Pancreas (tissue), 10 donors: ENCODE data around the gene PDGFC. TPM values are rescaled to one million over a fixed set of nuclear protein-coding genes. Genes with fewer than 3 reads are reported as not detected.

Experiments
- ATAC-seq, 4 donors: fragments of 200-7000 bp; cut with Tn5 transposase; one replicate each; pipeline versions ENCODE4 v1.8.0 to v1.9.1; 2020; ENCODE audit warnings: mild to moderate bottlenecking in 4 of 4, moderate library complexity in 4 of 4
- DNase-seq, 6 donors: peaks; one replicate each; pipeline ENCODE4 v3.0.0-alpha.2; 2020
- FAIRE-seq: peaks from 2 replicates; lab custom pipeline; 2012; peaks lifted over from hg19 to GRCh38; lab: Jason Lieb, UNC
- H3K27ac ChIP-seq, 4 donors: fragments of 200-600 bp; sonication (generic); 1 replicate in 3 of 4; 2 replicates in 1 of 4; pipeline versions ENCODE4 v1.5.0 to v1.8.0; 2020
- H3K27me3 ChIP-seq, 4 donors: fragments of 200-600 bp; one replicate each; pipeline ENCODE4 v1.8.0; 2021
- H3K36me3 ChIP-seq, 3 donors: fragments of 200-600 bp; sonication (generic) in 1 of 3; one replicate each; pipeline versions ENCODE4 v1.5.0 to v1.8.0; 2020 to 2021
- H3K4me1 ChIP-seq, 3 donors: fragments of 200-600 bp; one replicate each; pipeline ENCODE4 v1.8.0; 2021
- H3K4me3 ChIP-seq, 4 donors: fragments of 200-600 bp; sonication (generic) in 2 of 4; one replicate each; pipeline versions ENCODE4 v1.5.0 to v1.8.0; 2020 to 2021
- H3K9me3 ChIP-seq, 4 donors: fragments of 200-600 bp; one replicate each; pipeline ENCODE4 v1.8.0; 2021
- WGBS, 2 donors: extraction: QIAGEN DNeasy Blood & Tissue Kit; methylation state at CpG; one replicate each; pipeline ENCODE4 v1.1.7; 2013; 5-methylcytosine and 5-hydroxymethylcytosine counted together
- intact Hi-C, 3 donors: fragments of 100-400 bp; cut with DNase I; formaldehyde crosslinking; loops; one replicate each; pipeline versions ENCODE4 v1.11.1 to v1.14.2; 2022
- polyA plus RNA-seq, 2 donors: library from polyadenylated mRNA; stranded (reverse); fragments of 200-250 nt; gene quantifications; one replicate each; pipeline ENCODE4 v1.2.3, GENCODE V29; 2013
- total RNA-seq, 6 donors: library from RNA; stranded (reverse); fragmentation: NEBNext Ultra II Directional in 4 of 6; extraction: Animal tissue kit (Norgen Biotek cat#: 25700) in 4 of 6; gene quantifications; one replicate each; pipeline versions ENCODE4 v1.2.1 to v1.2.4, GENCODE V29; 2021 to 2023
- TF ChIP-seq, protein P1 (sequence below), 4 donors: fragments of 200-600 bp; sonication (generic) in 3 of 4; IDR thresholded peaks; one replicate each; pipeline versions ENCODE4 v1.5.0 to v1.8.0; 2021; ENCODE audit warnings: antibody characterized with exemption in 4 of 4
- donor health status: healthy with polysubstance abuse.
- donor health status: DM: no; HTN: no; CAD: no; lungs with moderate emphysema.
- donor health status: DM: no; HTN: no; CAD: no.
- donor health status: control.
- donor health status: control.
- donor health status: Bipolar disorder and iron deficiency.
- donor health status: DM: yes; HTN: yes; CAD: no.
- donor health status: DM: no; HTN: no; CAD: no.
- donor health status: DM: no; HTN: no; CAD: no.
- donor health status: DM: yes; HTN: yes; CAD: no.

The PDGFC gene
- total and polyA plus RNA-seq, 8 donors, result 4.3 to 32.9 (median 12.9) TPM

DNA sequence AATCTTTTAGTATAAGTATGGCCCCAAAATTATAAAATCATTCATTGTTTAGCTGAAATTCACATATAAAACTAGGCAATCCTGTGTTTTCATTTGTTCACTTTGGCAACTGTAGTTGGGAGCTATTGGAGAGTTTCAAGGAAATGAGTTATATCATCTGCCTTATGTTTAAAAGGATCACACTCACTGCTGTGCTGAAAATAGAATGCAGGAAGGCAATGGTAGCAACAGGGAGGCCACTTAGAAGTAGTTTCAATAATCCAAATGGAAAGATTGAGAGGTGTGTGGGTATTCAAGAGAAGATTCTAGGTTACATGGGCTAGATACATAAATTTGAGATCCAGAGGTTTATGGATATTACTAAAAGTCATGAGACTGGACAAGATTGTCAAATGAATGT is 184.9 kb downstream of the PDGFC start:
- peaks cover 0 to 3% (median 0%) of the 10 kb centered on the region in 3 donors for H3K4me1 ChIP-seq
- H3K27ac ChIP-seq, result no peak overlapping the region
- DNase-seq (no peak), ATAC-seq (no peak), FAIRE-seq (no peak)
- no peaks in the 10 kb centered on the region for H3K27me3 ChIP-seq
- no peaks in the 10 kb centered on the region for H3K36me3 ChIP-seq
- TF ChIP-seq, protein P1, sequence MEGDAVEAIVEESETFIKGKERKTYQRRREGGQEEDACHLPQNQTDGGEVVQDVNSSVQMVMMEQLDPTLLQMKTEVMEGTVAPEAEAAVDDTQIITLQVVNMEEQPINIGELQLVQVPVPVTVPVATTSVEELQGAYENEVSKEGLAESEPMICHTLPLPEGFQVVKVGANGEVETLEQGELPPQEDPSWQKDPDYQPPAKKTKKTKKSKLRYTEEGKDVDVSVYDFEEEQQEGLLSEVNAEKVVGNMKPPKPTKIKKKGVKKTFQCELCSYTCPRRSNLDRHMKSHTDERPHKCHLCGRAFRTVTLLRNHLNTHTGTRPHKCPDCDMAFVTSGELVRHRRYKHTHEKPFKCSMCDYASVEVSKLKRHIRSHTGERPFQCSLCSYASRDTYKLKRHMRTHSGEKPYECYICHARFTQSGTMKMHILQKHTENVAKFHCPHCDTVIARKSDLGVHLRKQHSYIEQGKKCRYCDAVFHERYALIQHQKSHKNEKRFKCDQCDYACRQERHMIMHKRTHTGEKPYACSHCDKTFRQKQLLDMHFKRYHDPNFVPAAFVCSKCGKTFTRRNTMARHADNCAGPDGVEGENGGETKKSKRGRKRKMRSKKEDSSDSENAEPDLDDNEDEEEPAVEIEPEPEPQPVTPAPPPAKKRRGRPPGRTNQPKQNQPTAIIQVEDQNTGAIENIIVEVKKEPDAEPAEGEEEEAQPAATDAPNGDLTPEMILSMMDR (IDR thresholded peaks at IDR 0.05), result no peak
- H3K4me3 ChIP-seq, result no peak overlapping the region
- no peaks in the 10 kb centered on the region for H3K9me3 ChIP-seq
- intact Hi-C loops, result no loop called here

DNA sequence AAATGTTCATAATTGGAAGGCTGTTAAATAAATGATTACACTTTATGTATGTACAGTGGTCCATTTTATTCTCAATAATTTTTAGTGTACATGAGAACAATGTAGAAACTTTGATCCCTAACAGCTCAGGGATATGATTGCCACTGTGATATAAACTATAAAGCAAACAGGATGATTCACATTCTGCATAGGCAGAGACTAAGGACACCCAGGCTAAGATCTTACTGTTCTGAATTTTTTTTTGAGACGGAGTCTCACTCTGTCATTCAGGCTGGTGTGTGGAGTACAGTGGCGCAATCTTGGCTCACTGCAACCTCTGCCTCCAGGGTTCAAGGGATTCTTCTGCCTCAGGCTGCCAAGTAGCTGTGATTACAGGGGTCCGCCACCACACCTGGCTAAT is 186.6 kb downstream of the PDGFC start:
- no peak overlapping the region for H3K27ac ChIP-seq
- TF ChIP-seq, protein P1 (IDR thresholded peaks at IDR 0.05), result no peak
- H3K4me1 ChIP-seq, result no peaks in the 10 kb centered on the region
- no peak overlapping the region for H3K4me3 ChIP-seq
- ATAC-seq, result no peak
- WGBS, 2 donors, result 95 to 98% methylated on average over 3 of the region's 3 CpGs
- no peaks in the 10 kb centered on the region for H3K36me3 ChIP-seq
- DNase-seq, result no peak
- no peak for FAIRE-seq
- H3K9me3 ChIP-seq, result no peaks in the 10 kb centered on the region
- H3K27me3 ChIP-seq, result no peaks in the 10 kb centered on the region
- intact Hi-C loops, result no loop called here

DNA sequence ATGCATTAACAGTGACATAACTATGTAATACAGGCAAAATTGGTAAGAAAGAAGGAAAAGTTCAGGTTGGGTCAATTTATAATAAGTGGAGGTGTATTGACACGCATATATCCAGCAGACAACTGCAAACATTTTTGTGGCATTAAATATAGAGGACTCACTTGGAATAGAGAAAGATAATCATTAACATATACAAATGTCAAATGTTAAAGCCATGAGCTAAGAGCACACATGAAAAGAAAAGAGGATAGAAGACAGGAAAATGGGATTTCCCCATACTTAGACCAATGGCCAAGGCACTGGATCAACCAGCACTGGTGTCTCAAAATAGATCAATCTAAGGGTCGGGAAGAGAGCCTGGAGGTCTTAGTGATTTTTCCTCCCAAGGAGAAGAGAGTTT is 187.6 kb downstream of the PDGFC start:
- no peak for ATAC-seq
- FAIRE-seq, result no peak
- TF ChIP-seq, protein P1 (IDR thresholded peaks at IDR 0.05), result no peak
- intact Hi-C loops, result no loop called here
- no peaks in the 10 kb centered on the region for H3K4me1 ChIP-seq
- H3K9me3 ChIP-seq, result no peaks in the 10 kb centered on the region
- H3K4me3 ChIP-seq, result no peak overlapping the region
- H3K27ac ChIP-seq, result no peak overlapping the region
- no peak for DNase-seq
- H3K27me3 ChIP-seq, result no peaks in the 10 kb centered on the region
- H3K36me3 ChIP-seq, result no peaks in the 10 kb centered on the region
- WGBS, 2 donors, result 98 to 99% methylated on average over 2 of the region's 2 CpGs

DNA sequence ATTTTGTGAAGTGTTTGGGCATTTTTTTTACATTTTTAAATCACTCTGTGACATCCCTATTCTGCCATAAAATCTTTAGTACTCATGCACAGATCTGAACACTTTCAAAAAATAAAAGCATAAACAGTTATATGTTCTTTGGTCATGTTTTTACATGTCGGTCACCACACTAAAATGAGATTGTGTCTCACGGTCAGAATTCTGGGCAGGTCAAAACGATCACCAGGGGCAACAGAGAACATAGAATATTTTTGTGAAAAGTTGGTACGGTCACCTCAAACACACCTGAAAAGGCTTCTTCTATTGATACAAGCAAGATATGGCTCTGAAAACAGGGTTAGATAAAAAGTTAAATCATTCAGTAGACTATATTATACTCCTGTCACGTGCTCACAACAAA is 189.1 kb downstream of the PDGFC start:
- DNase-seq (no peak), ATAC-seq (no peak), FAIRE-seq (no peak)
- Histone ChIP-seq H3K9me3 (no peaks in the 10 kb centered on the region), H3K27ac (no peak overlapping the region), H3K4me1 (no peaks in the 10 kb centered on the region), H3K4me3 (no peak overlapping the region), H3K36me3 (no peaks in the 10 kb centered on the region), H3K27me3 (no peaks in the 10 kb centered on the region)
- TF ChIP-seq, protein P1 (IDR thresholded peaks at IDR 0.05), result no peak
- 92 to 95% methylated on average over 5 of the region's 5 CpGs for WGBS, 2 donors
- intact Hi-C loops, result no loop called here

DNA sequence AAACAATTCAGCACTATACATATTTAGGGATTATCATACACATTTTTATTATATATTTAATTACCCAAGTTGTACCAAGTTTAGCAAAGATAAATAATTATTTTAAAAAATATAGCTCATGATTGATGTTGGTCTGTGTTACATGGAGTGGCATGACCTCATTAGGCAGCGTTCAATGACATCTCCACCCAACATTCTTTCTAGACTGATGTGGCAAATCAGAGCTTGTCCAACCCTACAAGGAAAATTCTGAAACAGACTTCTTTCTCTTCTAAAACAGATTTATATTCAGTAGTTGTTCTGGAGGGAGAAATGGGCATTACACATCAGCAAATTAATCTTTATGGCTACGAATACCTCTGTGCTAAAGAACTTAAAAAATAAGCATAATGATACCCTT is 189.7 kb downstream of the PDGFC start:
- Histone ChIP-seq H3K27me3 (no peaks in the 10 kb centered on the region), H3K36me3 (no peaks in the 10 kb centered on the region), H3K4me3 (no peak overlapping the region), H3K4me1 (no peaks in the 10 kb centered on the region), H3K9me3 (no peaks in the 10 kb centered on the region), H3K27ac (no peak overlapping the region)
- intact Hi-C loops, result no loop called here
- FAIRE-seq (no peak), DNase-seq (no peak), ATAC-seq (no peak)
- TF ChIP-seq, protein P1 (IDR thresholded peaks at IDR 0.05), result no peak
- WGBS, 2 donors, result 87 to 91% methylated on average over 2 of the region's 2 CpGs
